ENCODE data around the gene BAIAP2L1.

Gene BAIAP2L1

GRCh38 chr7:98309566-98309965 is 91.3 kb downstream of the BAIAP2L1 start:
- H3K79me2 ChIP-seq (ENCODE audit: low read length), result no peaks in the 10 kb centered on the region
- no peak overlapping the region for H3K9ac ChIP-seq (ENCODE audit: low read length)
- H3K9me3 ChIP-seq (replicated peaks; ENCODE audit: insufficient read depth, low read length), result no peaks in the 10 kb centered on the region
- DNase-seq, result no peak
- no peaks in the 10 kb centered on the region for H3K36me3 ChIP-seq (replicated peaks; ENCODE audit: insufficient read depth, low read length)
- no peak overlapping the region for H3K27ac ChIP-seq (ENCODE audit: low read length)
- H2AFZ ChIP-seq (ENCODE audit: low read length), result no peak overlapping the region
- H3K9me2 ChIP-seq (replicated peaks; ENCODE audit: insufficient read depth, low read length), result no peaks in the 10 kb centered on the region
- no peaks in the 10 kb centered on the region for H3K4me1 ChIP-seq (ENCODE audit: low read length)
- H3K4me2 ChIP-seq (ENCODE audit: low read depth, low read length), result no peak overlapping the region
- no peaks in the 10 kb centered on the region for H4K20me1 ChIP-seq (ENCODE audit: insufficient read depth, low read length)
- no peaks in the 10 kb centered on the region for H3K27me3 ChIP-seq (replicated peaks; ENCODE audit: insufficient read depth, low read length)
- H3F3A ChIP-seq (ENCODE audit: insufficient read depth, low read length), result no peaks in the 10 kb centered on the region
- no peak overlapping the region for H3K4me3 ChIP-seq (ENCODE audit: low read length)
- TF ChIP-seq EZH2phosphoT487 (IDR thresholded peaks at IDR 0.05; ENCODE audit: low read length) (no peak), CTCF (IDR thresholded peaks at IDR 0.05; ENCODE audit: low read length) (no peak), EZH2 (optimal IDR thresholded peaks at IDR 0.05; ENCODE audit: low read depth, low read length) (no peak)

GRCh38 chr7:98307971-98308466 is 92.9 kb downstream of the BAIAP2L1 start:
- H3K9me2 ChIP-seq (replicated peaks; ENCODE audit: insufficient read depth, low read length), result no peaks in the 10 kb centered on the region
- no peak overlapping the region for H3K27ac ChIP-seq (ENCODE audit: low read length)
- H4K20me1 ChIP-seq (ENCODE audit: insufficient read depth, low read length), result no peaks in the 10 kb centered on the region
- no peaks in the 10 kb centered on the region for H3F3A ChIP-seq (ENCODE audit: insufficient read depth, low read length)
- H3K4me3 ChIP-seq (ENCODE audit: low read length), result no peak overlapping the region
- H3K9me3 ChIP-seq (replicated peaks; ENCODE audit: insufficient read depth, low read length), result no peaks in the 10 kb centered on the region
- H3K4me2 ChIP-seq (ENCODE audit: low read depth, low read length), result no peak overlapping the region
- TF ChIP-seq EZH2 (optimal IDR thresholded peaks at IDR 0.05; ENCODE audit: low read depth, low read length) (no peak), EZH2phosphoT487 (IDR thresholded peaks at IDR 0.05; ENCODE audit: low read length) (no peak), CTCF (IDR thresholded peaks at IDR 0.05; ENCODE audit: low read length) (no peak)
- no peaks in the 10 kb centered on the region for H3K36me3 ChIP-seq (replicated peaks; ENCODE audit: insufficient read depth, low read length)
- H3K4me1 ChIP-seq (ENCODE audit: low read length), result no peaks in the 10 kb centered on the region
- no peak overlapping the region for H3K9ac ChIP-seq (ENCODE audit: low read length)
- DNase-seq, result no peak
- no peaks in the 10 kb centered on the region for H3K79me2 ChIP-seq (ENCODE audit: low read length)
- H3K27me3 ChIP-seq (replicated peaks; ENCODE audit: insufficient read depth, low read length), result no peaks in the 10 kb centered on the region
- no peak overlapping the region for H2AFZ ChIP-seq (ENCODE audit: low read length)

- no peak overlapping the region for H3K4me3 ChIP-seq (ENCODE audit: low read length)
- H4K20me1 ChIP-seq (ENCODE audit: insufficient read depth, low read length), result no peaks in the 10 kb centered on the region
- no peaks in the 10 kb centered on the region for H3F3A ChIP-seq (ENCODE audit: insufficient read depth, low read length)
- H3K9me2 ChIP-seq (replicated peaks; ENCODE audit: insufficient read depth, low read length), result no peaks in the 10 kb centered on the region
- H3K9me3 ChIP-seq (replicated peaks; ENCODE audit: insufficient read depth, low read length), result no peaks in the 10 kb centered on the region
- H2AFZ ChIP-seq (ENCODE audit: low read length), result no peak overlapping the region
- H3K4me1 ChIP-seq (ENCODE audit: low read length), result no peaks in the 10 kb centered on the region
- H3K79me2 ChIP-seq (ENCODE audit: low read length), result no peaks in the 10 kb centered on the region
- no peak overlapping the region for H3K4me2 ChIP-seq (ENCODE audit: low read depth, low read length)
- H3K9ac ChIP-seq (ENCODE audit: low read length), result no peak overlapping the region
- H3K27ac ChIP-seq (ENCODE audit: low read length), result no peak overlapping the region
- no peaks in the 10 kb centered on the region for H3K36me3 ChIP-seq (replicated peaks; ENCODE audit: insufficient read depth, low read length)
- DNase-seq, result no peak
- no peak for TF ChIP-seq EZH2phosphoT487 (IDR thresholded peaks at IDR 0.05; ENCODE audit: low read length)
- TF ChIP-seq CTCF (IDR thresholded peaks at IDR 0.05; ENCODE audit: low read length), result no peak
- no peak for TF ChIP-seq EZH2 (optimal IDR thresholded peaks at IDR 0.05; ENCODE audit: low read depth, low read length)
- H3K27me3 ChIP-seq (replicated peaks; ENCODE audit: insufficient read depth, low read length), result no peaks in the 10 kb centered on the region
Observed at GRCh38 chr7:98305951-98306535, 94.8 kb downstream of the BAIAP2L1 start.
